RWPE1 (cell line): ENCODE data around the gene DCPS.
A peak's percentile ranks its signal among the peaks of the same experiment; 100 is the strongest.

Source experiments
- CTCF ChIA-PET: fragments of 350-600 bp; sonication (Branson Sonifier 250); formaldehyde crosslinking; extraction: SDS; loops from one replicate; lab custom pipeline; 2021; lab: Yijun Ruan, JAX
- POLR2A ChIA-PET: fragments of 400-600 bp; formaldehyde crosslinking; extraction: SDS; loops from one replicate; lab custom pipeline; 2020; ENCODE audit warnings: antibody characterized with exemption; ENCODE audit not compliant: low non-redundant PET; lab: Yijun Ruan, JAX
- DNase-seq: peaks from one replicate; pipeline ENCODE4 v3.0.0; 2012; ENCODE audit warnings: low spot score
- H3K27ac ChIP-seq: fragments of 450-650 bp; 2 replicates; pipeline ENCODE4 v1.5.1; 2017
- TF ChIP-seq, protein P1 (sequence below): fragments of 450-650 bp; conservative IDR thresholded peaks from 2 replicates; pipeline ENCODE4 v1.5.1; 2017; ENCODE audit warnings: low read depth, mild to moderate bottlenecking

DCPS gene

DNA sequence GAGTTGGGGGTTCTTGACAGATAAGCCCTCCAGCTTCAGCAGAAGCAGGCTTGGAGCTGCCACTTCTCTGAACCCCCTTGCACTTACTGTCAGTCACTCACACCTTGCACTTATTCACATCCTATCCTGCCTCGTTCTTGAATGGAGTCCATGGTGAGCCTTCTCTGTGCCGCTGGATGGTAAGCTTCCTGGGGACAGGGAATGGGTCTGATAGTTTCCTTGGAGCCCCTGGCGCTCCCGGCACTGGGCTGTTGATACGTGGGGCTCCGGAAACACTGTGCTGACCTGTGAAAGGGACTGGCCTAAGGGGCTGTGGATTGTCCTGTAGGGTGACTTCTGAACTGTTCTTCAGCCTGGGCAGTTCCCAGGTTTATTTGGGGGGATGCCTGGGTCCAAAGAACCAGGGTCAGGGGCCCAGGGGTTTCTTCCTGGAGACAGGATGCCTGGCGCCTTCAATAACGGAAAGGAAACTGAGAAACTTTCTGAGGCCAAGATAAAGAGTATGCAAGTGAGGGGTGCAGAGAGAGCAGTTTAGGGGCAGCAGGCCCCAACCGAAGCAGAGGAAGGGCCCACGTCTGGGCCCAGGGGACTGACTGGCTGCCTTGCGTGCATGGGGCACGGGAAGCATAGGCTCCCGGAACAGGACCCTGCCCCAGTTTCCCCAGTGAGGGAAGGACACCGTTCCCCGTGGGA is 50.9 kb downstream of the DCPS start:
- H3K27ac ChIP-seq = peak overlapping the region; percentile 90
- TF ChIP-seq, protein P1, sequence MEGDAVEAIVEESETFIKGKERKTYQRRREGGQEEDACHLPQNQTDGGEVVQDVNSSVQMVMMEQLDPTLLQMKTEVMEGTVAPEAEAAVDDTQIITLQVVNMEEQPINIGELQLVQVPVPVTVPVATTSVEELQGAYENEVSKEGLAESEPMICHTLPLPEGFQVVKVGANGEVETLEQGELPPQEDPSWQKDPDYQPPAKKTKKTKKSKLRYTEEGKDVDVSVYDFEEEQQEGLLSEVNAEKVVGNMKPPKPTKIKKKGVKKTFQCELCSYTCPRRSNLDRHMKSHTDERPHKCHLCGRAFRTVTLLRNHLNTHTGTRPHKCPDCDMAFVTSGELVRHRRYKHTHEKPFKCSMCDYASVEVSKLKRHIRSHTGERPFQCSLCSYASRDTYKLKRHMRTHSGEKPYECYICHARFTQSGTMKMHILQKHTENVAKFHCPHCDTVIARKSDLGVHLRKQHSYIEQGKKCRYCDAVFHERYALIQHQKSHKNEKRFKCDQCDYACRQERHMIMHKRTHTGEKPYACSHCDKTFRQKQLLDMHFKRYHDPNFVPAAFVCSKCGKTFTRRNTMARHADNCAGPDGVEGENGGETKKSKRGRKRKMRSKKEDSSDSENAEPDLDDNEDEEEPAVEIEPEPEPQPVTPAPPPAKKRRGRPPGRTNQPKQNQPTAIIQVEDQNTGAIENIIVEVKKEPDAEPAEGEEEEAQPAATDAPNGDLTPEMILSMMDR = no peak
- POLR2A ChIA-PET = interaction anchor here (1.0 kb wide), 1 partner anchor 11 kb away, joined by 3 read pairs; no protein-coding TSS in a partner anchor
- DNase-seq = no peak
- CTCF ChIA-PET = interaction anchor here (0.6 to 2.5 kb wide), 3 partner anchors 12 to 1279 kb away, joined by 3 to 11 read pairs (median 4); no protein-coding TSS in a partner anchor

DNA sequence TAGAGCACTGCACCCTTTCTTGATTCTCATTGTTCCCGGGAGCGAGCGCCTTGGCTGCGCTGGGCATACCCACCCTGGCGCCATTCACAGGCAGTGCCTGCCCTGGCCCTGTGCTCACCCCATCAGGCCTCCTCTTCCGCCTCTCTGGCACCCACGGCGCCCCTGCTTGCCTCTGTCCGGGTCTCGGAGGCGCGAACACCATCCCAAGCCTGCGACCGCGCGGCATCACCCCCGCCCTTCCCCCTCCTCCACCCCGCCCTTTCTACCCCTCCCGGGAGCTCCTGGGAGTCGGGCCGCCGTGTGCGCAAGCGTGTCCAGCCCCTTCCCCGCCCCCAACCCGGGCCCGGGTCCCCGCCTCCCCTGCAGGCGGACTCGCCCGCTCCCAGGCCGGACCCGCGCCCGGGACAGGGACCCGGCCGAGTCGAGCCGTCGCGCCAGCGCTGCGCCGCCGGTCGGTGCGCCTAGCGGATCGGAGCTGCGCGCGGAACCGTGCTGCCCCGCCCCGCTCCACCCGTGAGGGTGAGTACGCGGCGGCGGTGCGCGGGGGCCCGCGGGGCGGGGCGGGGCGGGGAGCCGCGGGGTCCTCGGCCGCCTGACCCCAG is 51.6 kb downstream of the DCPS start, which contains the start of gene ST3GAL4:
ST3GAL4 (plus strand) TSS at position 363 of the 602 bp plus-strand sequence. CDS start 50,470 bp downstream, outside the sequence.
- TF ChIP-seq, protein P1 = no peak
- H3K27ac ChIP-seq = peak within 1 kb of the TSS; percentile 90
- ChIA-PET CTCF (interaction anchor here (0.9 to 2.5 kb wide), 2 partner anchors 45 to 125 kb away, joined by 3 to 11 read pairs; no protein-coding TSS in a partner anchor), POLR2A (interaction anchor here (0.6 to 1.0 kb wide), 2 partner anchors 11 to 60 kb away, joined by 3 read pairs; no protein-coding TSS in a partner anchor)
- DNase-seq = peak; percentile 82

DNA sequence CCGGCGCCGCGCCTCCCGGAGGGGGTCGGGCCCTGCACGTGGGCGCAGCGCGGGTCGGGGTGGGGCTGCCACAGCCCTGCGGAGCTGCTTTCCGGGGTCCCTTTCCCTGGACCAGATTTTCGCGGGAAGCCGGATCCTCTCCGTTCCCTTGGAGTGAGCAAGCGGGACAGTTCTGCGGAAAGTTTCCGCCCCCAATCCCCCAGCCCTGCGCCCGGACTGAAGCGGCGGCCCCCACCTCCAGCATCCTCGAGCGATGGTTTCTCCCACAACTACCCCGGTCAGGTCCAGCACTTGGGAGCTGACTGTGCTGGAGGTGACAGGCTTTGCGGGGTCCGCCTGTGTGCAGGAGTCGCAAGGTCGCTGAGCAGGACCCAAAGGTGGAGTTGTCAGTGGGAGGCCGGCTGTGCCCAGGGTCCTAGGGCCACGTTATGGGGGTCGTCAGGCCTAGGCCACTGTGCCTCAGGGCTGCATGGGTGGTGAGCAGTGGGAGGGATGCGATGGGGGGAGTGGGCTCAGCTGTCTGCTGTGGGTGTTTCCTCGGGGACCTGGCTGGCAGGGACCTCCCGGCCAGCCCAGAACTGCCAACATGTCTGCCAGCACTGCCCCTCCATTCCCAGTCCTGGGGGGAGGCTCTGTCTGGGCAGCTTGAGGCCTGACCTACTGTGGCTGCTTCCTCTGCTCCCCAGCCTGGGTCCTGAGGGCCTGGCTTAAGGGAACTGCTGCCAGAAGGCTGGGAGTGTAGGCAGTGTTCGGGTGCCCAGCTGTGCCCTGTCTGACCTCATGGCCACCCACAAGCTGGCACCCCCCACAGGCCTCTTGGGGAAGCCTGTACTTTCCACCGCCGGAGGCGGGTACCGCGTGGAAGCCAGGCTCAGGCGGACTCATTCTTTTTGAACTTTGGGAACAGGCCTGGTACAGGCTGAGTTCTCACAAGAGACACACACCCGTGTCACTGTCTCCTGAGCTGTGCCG is 52.4 kb downstream of the DCPS start:
- ChIA-PET CTCF (interaction anchor here (0.5 to 2.5 kb wide), 3 partner anchors 45 to 124 kb away, joined by 3 to 11 read pairs (median 3); no protein-coding TSS in a partner anchor), POLR2A (interaction anchor here (0.6 to 1.0 kb wide), 2 partner anchors 10 to 59 kb away, joined by 3 read pairs; no protein-coding TSS in a partner anchor)
- DNase-seq = peak; percentile 25

DNA sequence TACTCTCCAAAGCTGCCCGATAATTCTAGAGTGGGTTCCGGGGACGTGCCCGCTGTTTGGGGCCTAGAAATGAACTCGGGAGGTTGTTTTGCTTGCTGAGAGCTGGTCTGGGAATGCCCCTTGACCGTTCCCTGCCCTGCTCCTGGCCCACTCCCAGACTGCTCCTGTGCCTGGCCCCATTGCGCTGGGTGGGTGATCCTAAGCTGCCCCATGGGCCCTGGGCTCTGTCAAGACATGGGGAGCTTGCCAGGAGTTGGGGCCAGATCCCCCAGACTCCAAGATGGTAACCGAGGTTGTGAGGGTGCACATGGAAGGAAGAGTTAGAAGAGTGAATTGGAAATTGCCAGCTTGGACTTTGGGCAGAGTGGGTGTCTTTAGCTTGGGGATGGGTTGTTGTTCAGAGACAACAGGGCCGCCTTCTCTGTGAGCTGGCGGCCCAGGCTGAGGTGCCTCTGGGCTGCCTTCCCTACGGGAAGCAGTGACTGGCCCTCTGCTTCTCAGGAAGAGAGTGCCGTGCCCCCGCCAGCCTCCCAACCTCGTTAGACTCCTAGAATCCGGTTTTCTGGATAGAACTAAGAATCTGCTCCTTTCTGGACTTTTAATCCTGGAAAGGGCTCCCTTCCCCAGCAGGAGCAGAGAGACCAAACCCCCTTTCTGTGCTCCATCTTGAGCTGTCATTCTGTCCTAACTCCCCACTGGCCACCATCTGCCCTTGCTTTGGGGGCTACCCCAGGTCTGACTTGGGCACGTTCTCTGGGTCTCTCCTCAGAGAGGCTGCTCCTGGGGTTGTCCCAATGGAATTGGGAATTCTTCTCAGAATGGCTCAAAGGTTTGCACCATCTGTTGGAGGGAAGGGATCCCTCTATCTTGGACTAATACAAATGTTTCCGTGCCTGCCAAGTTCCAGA is 53.4 kb downstream of the DCPS start:
- ChIA-PET CTCF (interaction anchor here (0.5 to 2.5 kb wide), 2 partner anchors 47 to 84 kb away, joined by 3 to 11 read pairs; no protein-coding TSS in a partner anchor), POLR2A (no interaction called here)
- peak overlapping the region; percentile 90 for H3K27ac ChIP-seq
- TF ChIP-seq, protein P1 = no peak
- no peak for DNase-seq

More for the DNA sequence above, 52.4 kb downstream of the DCPS start:
- peak overlapping the region; percentile 90 for H3K27ac ChIP-seq
- TF ChIP-seq, protein P1 = no peak

DNA sequence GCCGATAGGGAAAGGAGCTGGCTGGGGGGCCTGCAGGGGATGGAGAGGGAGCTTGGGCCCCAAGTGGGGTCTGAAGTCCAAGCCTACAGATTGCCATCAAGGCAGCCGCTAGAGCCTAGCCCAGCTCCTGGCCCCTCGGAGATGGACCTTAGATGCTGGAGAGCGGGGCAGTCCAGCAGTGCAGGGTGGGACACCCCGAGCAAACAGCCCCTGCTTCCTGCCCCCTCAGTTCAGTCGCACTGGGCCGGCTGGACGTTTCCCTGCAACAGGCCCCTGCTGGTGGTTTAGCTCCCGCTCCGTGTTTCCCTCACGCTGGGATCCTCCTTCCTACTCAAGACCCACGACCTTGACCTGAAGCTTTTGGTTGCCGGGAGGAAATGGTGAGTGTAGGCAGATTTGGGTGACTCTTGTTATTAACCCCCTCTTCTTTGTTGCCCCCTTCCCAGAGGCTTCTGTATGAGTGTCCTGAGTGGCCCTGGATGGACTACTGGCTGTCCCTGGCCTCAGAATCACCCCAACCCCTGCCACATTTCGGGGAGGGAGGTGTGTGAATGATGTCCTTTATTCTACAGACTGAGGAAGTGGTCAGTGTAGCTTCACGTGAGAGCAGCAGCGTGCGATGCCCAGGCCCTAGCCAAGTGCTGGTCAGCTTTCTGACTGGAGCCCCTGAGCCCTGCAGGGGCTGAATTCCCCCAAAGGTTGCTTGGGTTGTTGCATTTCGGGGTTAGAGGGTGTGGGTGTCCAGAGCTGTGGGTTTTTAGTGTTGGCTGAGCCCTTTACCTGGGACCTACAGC is 54.3 kb downstream of the DCPS start:
- ChIA-PET POLR2A (interaction anchor here (0.5 kb wide), 1 partner anchor 19 kb away, joined by 11 read pairs; no protein-coding TSS in a partner anchor), CTCF (no interaction called here)
- DNase-seq = no peak
- TF ChIP-seq, protein P1 = no peak
- H3K27ac ChIP-seq = peak overlapping the region; percentile 90
